ENCODE data around the gene LMAN2L.

DNA sequence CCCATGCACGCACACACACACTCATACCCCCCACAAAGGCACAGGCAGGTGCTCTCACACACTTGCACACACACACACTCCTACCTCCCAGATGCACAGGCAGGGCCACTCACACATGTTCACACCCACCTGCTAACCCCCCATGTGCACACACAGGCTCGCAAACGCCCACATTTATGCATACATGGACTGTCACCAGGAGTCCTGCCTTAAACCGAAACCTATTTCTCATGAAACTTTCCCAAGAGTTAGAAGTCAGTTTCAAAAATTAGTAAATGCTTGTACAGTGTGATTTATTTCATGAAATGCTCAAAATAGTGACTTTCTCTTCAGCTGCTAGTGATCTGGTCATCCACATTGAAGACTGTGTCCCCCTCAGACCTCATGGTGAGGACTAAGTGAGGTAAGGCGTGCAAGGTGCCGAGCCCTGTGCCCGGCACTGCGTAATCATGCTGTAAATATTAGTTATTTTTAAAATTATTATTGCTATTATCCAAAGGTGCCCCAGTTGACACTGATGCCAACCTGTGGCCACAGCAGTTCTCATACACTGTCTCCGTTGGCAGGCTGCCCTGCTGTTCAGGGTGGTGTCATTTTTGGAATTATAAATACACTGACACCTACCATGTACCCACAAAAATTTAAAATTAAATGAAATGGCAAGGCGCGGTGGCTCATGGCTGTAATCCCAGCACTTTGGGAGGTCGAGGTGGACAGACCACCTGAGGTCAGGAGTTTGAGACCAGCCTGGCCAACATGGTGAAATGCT, 33.2 kb upstream of the LMAN2L start:
- TF ChIP-seq POLR2AphosphoS5 (IDR thresholded peaks at IDR 0.05; ENCODE audit: low read depth, low read length) (no peak), TAF1 (IDR thresholded peaks at IDR 0.05; ENCODE audit: borderline replicate concordance, low read depth, low read length) (no peak), POLR2A (IDR thresholded peaks at IDR 0.05; ENCODE audit: low read depth, low read length) (no peak)

All from GM12892 (cell line).